HEK293 (cell line): Measurements from ENCODE around the gene BTN2A1.

Experiments
- BCL11A ChIP-seq: fragments of 450-650 bp; formaldehyde crosslinking; IDR thresholded peaks from 2 replicates; pipeline ENCODE4 v1.5.1; 2016; ENCODE audit warnings: low read depth, missing biosample characterization, missing genetic modification characterization
- KLF9 ChIP-seq: fragments of 450-650 bp; formaldehyde crosslinking; IDR thresholded peaks from 2 replicates; pipeline ENCODE4 v1.5.1; 2016; ENCODE audit warnings: missing biosample characterization, missing genetic modification characterization, low read depth
- SCRT1 ChIP-seq: fragments of 450-650 bp; formaldehyde crosslinking; IDR thresholded peaks from 2 replicates; pipeline ENCODE4 v1.5.1; 2016; ENCODE audit warnings: missing biosample characterization, missing genetic modification characterization, borderline replicate concordance
- ZBTB7A ChIP-seq: fragments of 450-650 bp; formaldehyde crosslinking; IDR thresholded peaks from 2 replicates; pipeline ENCODE4 v1.5.1; 2016; ENCODE audit warnings: low read depth, missing biosample characterization, missing genetic modification characterization
- ZNF530 ChIP-seq: fragments of 450-650 bp; formaldehyde crosslinking; IDR thresholded peaks from 2 replicates; pipeline ENCODE4 v1.5.1; 2016; ENCODE audit warnings: low read depth, missing biosample characterization, missing genetic modification characterization
- ZNF544 ChIP-seq: fragments of 450-650 bp; formaldehyde crosslinking; IDR thresholded peaks from 2 replicates; pipeline ENCODE4 v1.5.0; 2017; ENCODE audit warnings: missing biosample characterization, missing genetic modification characterization
- ZNF621 ChIP-seq: fragments of 450-650 bp; formaldehyde crosslinking; IDR thresholded peaks from 2 replicates; pipeline ENCODE4 v1.5.1; 2017; ENCODE audit warnings: missing biosample characterization, missing genetic modification characterization
- ZNF768 ChIP-seq: fragments of 450-650 bp; formaldehyde crosslinking; IDR thresholded peaks from 2 replicates; pipeline ENCODE4 v1.5.1; 2018; ENCODE audit warnings: missing biosample characterization, mild to moderate bottlenecking, missing genetic modification characterization
- ZSCAN16 ChIP-seq: fragments of 450-650 bp; formaldehyde crosslinking; IDR thresholded peaks from 2 replicates; pipeline ENCODE4 v1.5.1; 2016; ENCODE audit warnings: missing biosample characterization, missing genetic modification characterization
- TF ChIP-seq, protein P1 (sequence below): fragments of 450-650 bp; formaldehyde crosslinking; IDR thresholded peaks from 2 replicates; pipeline ENCODE4 v1.5.1; 2016; ENCODE audit warnings: missing biosample characterization, missing genetic modification characterization
- TF ChIP-seq, protein P2 (sequence below): sonication (generic); formaldehyde crosslinking; IDR thresholded peaks from 2 replicates; pipeline ENCODE4 v1.8.1; 2022; ENCODE audit warnings: mild to moderate bottlenecking, moderate library complexity, missing genetic modification reagents
- TF ChIP-seq, protein P3 (sequence below): fragments of 450-650 bp; formaldehyde crosslinking; IDR thresholded peaks from 2 replicates; pipeline ENCODE4 v1.5.1; 2016; ENCODE audit warnings: missing biosample characterization, missing genetic modification characterization
- TF ChIP-seq, protein P4 (sequence below): fragments of 450-650 bp; formaldehyde crosslinking; IDR thresholded peaks from 2 replicates; pipeline ENCODE4 v1.5.0; 2017; ENCODE audit warnings: missing biosample characterization, missing genetic modification characterization, borderline replicate concordance
- TF ChIP-seq, protein P5 (sequence below): fragments of 450-650 bp; formaldehyde crosslinking; conservative IDR thresholded peaks from 2 replicates; pipeline ENCODE4 v1.5.1; 2016; ENCODE audit warnings: low read depth, missing biosample characterization, missing genetic modification characterization

DNA sequence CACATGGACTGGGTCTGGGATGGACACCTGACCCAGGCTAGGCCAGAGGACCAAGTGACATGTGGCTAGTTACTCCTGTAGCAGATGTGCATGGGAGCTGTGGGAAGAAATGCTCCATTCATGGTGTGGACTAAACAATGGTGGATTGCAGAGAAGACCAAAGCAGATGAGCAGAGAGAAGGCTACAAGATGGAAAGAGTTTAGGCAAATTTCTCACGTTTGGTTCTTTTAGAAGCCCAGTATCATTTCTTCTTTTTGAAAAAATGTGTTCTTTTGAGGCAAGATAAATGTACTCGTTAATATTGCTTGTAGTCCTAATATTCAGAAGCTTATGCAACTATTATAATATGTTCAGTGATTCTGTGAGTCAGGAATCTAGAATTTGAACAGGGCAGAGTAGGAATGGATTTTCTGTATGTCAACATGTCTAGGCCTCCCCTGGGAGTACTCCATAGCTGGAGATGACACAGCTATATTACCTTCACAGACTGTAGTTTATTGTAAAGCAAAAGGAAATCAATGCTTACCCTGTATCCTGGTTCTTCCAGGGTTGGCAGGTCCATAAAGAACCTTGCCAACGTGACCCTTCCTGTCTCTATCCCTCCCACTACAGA is 2.3 kb upstream of the BTN2A1 start:
- TF ChIP-seq, protein P1, sequence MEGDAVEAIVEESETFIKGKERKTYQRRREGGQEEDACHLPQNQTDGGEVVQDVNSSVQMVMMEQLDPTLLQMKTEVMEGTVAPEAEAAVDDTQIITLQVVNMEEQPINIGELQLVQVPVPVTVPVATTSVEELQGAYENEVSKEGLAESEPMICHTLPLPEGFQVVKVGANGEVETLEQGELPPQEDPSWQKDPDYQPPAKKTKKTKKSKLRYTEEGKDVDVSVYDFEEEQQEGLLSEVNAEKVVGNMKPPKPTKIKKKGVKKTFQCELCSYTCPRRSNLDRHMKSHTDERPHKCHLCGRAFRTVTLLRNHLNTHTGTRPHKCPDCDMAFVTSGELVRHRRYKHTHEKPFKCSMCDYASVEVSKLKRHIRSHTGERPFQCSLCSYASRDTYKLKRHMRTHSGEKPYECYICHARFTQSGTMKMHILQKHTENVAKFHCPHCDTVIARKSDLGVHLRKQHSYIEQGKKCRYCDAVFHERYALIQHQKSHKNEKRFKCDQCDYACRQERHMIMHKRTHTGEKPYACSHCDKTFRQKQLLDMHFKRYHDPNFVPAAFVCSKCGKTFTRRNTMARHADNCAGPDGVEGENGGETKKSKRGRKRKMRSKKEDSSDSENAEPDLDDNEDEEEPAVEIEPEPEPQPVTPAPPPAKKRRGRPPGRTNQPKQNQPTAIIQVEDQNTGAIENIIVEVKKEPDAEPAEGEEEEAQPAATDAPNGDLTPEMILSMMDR, result no peak
- TF ChIP-seq BCL11A (tag by site-specific recombination) (no peak), ZNF768 (tag by site-specific recombination) (no peak), ZNF544 (tag by site-specific recombination) (no peak), ZBTB7A (tag by site-specific recombination) (no peak), ZSCAN16 (no peak), KLF9 (no peak), SCRT1 (tag by site-specific recombination) (no peak), ZNF530 (no peak), ZNF621 (tag by site-specific recombination) (no peak)
- TF ChIP-seq, protein P2, sequence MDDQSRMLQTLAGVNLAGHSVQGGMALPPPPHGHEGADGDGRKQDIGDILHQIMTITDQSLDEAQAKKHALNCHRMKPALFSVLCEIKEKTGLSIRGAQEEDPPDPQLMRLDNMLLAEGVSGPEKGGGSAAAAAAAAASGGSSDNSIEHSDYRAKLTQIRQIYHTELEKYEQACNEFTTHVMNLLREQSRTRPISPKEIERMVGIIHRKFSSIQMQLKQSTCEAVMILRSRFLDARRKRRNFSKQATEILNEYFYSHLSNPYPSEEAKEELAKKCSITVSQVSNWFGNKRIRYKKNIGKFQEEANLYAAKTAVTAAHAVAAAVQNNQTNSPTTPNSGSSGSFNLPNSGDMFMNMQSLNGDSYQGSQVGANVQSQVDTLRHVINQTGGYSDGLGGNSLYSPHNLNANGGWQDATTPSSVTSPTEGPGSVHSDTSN (CRISPR knock-in tag), result no peak
- TF ChIP-seq, protein P3, sequence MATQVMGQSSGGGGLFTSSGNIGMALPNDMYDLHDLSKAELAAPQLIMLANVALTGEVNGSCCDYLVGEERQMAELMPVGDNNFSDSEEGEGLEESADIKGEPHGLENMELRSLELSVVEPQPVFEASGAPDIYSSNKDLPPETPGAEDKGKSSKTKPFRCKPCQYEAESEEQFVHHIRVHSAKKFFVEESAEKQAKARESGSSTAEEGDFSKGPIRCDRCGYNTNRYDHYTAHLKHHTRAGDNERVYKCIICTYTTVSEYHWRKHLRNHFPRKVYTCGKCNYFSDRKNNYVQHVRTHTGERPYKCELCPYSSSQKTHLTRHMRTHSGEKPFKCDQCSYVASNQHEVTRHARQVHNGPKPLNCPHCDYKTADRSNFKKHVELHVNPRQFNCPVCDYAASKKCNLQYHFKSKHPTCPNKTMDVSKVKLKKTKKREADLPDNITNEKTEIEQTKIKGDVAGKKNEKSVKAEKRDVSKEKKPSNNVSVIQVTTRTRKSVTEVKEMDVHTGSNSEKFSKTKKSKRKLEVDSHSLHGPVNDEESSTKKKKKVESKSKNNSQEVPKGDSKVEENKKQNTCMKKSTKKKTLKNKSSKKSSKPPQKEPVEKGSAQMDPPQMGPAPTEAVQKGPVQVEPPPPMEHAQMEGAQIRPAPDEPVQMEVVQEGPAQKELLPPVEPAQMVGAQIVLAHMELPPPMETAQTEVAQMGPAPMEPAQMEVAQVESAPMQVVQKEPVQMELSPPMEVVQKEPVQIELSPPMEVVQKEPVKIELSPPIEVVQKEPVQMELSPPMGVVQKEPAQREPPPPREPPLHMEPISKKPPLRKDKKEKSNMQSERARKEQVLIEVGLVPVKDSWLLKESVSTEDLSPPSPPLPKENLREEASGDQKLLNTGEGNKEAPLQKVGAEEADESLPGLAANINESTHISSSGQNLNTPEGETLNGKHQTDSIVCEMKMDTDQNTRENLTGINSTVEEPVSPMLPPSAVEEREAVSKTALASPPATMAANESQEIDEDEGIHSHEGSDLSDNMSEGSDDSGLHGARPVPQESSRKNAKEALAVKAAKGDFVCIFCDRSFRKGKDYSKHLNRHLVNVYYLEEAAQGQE (tag by site-specific recombination), result no peak
- TF ChIP-seq, protein P4, sequence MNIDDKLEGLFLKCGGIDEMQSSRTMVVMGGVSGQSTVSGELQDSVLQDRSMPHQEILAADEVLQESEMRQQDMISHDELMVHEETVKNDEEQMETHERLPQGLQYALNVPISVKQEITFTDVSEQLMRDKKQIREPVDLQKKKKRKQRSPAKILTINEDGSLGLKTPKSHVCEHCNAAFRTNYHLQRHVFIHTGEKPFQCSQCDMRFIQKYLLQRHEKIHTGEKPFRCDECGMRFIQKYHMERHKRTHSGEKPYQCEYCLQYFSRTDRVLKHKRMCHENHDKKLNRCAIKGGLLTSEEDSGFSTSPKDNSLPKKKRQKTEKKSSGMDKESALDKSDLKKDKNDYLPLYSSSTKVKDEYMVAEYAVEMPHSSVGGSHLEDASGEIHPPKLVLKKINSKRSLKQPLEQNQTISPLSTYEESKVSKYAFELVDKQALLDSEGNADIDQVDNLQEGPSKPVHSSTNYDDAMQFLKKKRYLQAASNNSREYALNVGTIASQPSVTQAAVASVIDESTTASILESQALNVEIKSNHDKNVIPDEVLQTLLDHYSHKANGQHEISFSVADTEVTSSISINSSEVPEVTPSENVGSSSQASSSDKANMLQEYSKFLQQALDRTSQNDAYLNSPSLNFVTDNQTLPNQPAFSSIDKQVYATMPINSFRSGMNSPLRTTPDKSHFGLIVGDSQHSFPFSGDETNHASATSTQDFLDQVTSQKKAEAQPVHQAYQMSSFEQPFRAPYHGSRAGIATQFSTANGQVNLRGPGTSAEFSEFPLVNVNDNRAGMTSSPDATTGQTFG (tag by site-specific recombination), result no peak
- TF ChIP-seq, protein P5, sequence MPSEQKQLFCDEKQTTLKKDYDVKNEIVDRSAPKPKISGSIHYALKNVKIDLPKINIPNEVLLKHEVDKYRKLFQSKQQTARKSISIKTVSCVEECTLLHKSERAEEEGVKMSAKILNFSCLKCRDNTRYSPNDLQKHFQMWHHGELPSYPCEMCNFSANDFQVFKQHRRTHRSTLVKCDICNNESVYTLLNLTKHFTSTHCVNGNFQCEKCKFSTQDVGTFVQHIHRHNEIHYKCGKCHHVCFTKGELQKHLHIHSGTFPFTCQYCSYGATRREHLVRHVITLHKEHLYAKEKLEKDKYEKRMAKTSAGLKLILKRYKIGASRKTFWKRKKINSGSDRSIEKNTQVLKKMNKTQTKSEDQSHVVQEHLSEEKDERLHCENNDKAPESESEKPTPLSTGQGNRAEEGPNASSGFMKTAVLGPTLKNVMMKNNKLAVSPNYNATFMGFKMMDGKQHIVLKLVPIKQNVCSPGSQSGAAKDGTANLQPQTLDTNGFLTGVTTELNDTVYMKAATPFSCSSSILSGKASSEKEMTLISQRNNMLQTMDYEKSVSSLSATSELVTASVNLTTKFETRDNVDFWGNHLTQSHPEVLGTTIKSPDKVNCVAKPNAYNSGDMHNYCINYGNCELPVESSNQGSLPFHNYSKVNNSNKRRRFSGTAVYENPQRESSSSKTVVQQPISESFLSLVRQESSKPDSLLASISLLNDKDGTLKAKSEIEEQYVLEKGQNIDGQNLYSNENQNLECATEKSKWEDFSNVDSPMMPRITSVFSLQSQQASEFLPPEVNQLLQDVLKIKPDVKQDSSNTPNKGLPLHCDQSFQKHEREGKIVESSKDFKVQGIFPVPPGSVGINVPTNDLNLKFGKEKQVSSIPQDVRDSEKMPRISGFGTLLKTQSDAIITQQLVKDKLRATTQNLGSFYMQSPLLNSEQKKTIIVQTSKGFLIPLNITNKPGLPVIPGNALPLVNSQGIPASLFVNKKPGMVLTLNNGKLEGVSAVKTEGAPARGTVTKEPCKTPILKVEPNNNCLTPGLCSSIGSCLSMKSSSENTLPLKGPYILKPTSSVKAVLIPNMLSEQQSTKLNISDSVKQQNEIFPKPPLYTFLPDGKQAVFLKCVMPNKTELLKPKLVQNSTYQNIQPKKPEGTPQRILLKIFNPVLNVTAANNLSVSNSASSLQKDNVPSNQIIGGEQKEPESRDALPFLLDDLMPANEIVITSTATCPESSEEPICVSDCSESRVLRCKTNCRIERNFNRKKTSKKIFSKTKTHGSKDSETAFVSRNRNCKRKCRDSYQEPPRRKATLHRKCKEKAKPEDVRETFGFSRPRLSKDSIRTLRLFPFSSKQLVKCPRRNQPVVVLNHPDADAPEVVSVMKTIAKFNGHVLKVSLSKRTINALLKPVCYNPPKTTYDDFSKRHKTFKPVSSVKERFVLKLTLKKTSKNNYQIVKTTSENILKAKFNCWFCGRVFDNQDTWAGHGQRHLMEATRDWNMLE (tag by site-specific recombination), result no peak
